COLO668 (cell line): ENCODE measurements around the gene GPR176.
A peak's percentile ranks its signal among the peaks of the same experiment; 100 is the strongest.
"Not testable (repeated sequence)": the region's sequence is repeated elsewhere in the genome, so short reads cannot be mapped to it uniquely, and the experiment has no call there.

Experiments used
- DNase-seq: peaks from one replicate; lab custom pipeline; 2025; ENCODE audit not compliant: unreplicated experiment; lab: John Stamatoyannopoulos, UW

The GPR176 gene

DNA sequence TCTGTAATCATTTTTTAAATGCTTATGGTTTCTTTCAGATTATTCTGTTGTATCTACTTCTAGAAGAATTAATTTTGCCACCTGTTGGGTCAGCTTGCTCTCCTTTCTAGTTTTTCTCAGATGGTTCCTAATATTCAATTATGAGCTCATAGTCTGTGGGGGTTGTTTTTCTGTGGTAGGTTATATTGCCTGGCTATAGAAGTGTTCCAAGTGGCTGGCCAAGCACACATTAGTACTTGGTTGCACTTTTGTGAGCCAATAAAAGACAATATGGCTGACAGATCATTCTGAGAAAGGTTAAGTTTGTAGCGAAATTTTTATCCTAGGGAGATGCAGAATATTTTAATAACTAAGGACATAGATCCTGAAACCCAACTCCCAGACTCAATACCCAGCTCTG is 105.6 kb downstream of the GPR176 start:
- no peak for DNase-seq

DNA sequence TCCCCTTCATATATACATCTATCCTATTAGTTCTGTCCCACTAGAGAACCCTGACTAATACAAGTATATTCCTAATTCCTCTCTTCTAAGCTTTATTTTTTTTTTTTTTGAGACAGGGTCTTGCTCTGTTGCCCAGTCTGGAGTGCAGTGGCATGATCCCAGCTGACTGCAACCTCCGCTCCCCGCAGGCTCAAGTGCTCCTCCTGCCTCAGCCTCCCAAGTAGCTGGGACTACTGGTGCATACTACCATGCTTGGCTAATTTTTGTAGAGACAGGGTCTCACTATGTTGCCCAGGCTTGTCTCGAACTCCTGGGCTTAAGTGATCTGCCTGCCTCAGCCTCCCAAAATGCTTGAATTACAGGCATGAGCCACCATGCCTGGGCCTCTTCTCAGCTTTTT is 107.4 kb downstream of the GPR176 start:
- DNase-seq = not testable (repeated sequence)

- DNase-seq = no peak
Measured at GRCh38 chr15:39808909-39809308, 111.2 kb downstream of the GPR176 start.

DNA sequence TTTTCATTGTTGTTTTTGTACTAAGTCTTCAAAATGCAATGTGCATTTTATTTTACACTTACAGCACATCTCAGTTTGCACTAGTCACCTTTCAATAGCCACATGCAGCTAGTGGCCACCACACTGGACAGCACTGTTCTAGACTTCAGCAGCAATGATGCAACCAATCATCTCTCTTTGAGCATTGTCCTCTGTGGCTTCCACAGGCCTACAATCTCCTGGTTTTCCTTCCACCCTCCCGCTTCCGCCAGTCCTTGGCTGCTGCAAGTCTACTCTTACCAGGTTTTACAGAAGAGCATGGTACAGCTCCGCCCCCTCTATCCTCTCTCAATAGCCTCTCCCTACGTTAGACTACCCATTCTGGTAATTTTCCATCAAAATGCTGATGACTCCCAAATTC is 112.3 kb downstream of the GPR176 start:
- no peak for DNase-seq

DNA sequence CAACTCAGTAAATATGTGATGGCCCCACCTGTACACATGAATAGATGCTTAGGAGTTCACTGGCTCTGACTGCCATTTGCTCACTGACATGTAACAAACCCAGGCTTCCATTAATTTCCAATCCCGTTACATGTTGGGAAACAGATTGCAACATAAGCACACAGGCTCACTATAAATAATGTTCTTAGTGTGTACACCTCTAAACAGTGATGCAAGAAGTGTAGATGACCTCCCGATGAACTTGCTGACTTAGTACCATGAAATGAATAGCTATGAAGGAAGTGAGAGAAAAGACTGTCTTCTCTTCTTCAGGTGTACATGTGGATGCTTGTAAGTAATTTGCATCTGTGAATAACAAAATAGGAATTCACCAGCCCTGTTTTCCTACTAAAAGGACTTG is 116.0 kb downstream of the GPR176 start:
- no peak for DNase-seq

DNA sequence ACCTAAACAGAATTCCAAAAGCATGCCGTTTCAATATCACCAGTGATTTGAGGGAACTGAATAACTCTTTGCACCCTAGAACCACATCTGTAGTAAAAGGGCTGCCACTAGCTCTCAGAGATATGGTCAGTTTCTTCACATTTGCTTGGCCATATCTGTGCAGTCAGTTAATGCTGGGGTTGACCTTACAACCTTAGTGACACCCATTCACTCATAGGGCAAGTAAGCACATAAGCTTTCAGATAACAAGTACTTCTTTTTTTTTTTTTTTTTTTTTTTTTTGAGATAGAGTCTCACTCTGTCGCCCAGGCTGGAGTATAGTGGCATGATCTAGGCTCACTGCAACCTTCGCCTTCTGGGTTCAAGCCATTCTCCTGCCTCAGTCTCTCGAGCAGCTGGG is 117.0 kb downstream of the GPR176 start:
- DNase-seq = no peak

GRCh38 chr15:39801641-39802309 is 118.3 kb downstream of the GPR176 start:
- peak; percentile 49 for DNase-seq

DNA sequence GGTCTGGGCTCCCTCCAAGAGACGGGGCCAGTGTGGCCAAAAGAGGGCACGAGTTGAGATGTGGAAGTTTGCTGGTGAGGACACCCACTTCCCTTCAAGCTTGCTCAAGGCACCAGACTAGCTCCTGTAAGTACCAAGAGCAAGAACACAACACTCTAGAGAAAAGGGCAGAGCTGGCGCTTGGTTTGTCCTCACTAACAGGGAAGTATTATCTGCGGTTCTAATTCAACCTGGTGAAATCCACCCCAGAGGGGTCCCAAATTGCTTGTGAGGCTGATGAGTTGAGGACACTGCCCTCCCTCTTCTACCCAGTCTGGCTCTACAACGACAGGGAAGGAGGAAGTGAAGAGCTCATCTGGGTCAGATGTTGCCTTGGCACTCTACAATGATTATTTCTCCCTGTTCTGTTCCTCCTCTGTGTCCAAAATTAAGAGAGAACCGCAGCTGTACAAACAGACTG is 120.5 kb downstream of the GPR176 start:
- no peak for DNase-seq

DNA sequence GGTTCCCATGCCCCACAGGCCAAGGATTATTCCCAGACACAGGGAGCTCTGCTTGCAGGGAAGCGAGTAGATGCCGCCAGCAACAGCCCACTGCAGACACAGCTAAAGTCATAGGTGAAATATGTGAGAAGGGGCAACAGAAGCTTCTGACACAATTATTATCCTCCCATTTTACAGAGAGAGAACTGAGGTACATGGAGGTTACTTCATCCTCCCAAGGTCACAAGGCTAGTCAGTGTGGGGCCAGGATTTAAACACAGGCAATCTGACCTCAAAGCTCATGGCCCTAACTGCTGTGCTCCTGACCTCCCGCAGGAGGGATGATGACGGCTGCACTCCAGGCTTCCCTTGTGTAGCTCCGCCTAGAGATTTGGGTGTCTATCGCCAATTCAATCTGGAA is 121.7 kb downstream of the GPR176 start:
- DNase-seq = no peak

- no peak for DNase-seq
Measured at GRCh38 chr15:39797407-39797806, 122.7 kb downstream of the GPR176 start.

- no peak for DNase-seq
Measured at GRCh38 chr15:39796601-39797000, 123.5 kb downstream of the GPR176 start.

DNA sequence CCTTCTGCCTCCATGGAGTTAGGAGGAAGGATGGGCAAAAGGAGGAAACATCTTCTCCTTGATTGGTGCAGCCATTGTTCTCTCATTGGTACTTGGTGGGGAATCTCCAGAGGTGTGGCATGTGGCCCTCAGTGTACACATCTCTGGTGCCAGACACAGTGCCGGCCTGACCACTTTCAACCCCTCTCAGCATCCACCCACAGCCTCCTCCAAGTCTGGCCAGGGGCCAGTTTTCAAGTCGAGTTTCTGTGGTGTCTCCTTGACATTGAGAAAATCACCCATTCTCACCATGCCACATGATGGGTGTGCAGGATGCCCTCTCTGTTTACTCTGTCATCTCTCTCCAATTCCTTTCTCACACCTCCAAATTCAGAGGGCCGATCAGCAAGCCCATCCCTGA is 124.6 kb downstream of the GPR176 start:
- DNase-seq = no peak

GRCh38 chr15:39794954-39795353 is 125.1 kb downstream of the GPR176 start:
- DNase-seq = no peak

GRCh38 chr15:39793923-39794322 is 126.1 kb downstream of the GPR176 start:
- DNase-seq = no peak

- DNase-seq = no peak
Measured at GRCh38 chr15:39792844-39793335, 127.2 kb downstream of the GPR176 start.

- DNase-seq = no peak
Measured at GRCh38 chr15:39792025-39792843, 127.8 kb downstream of the GPR176 start.

GRCh38 chr15:39789736-39790135 is 130.3 kb downstream of the GPR176 start:
- DNase-seq = no peak

- DNase-seq = no peak
Measured at GRCh38 chr15:39788800-39789565, 131.1 kb downstream of the GPR176 start.

DNA sequence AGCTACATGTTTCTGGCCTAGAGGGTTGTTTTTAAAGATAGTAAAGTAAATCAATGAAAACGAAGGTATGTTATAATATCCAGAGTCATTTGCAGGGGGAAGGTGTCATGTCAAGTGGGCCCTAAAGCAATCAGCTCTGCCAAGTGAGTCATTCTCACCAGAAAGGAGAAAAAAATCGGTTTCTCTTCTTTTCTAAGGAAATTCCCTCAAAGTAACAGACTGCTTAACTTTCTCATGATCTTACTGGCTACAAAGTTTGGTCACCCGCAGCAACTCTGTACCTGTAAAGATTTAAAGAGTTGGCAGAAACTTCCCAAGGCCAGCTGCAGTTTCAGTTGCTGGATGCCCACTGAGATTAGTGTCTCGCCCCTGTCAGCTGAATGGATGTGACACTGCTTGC is 132.0 kb downstream of the GPR176 start:
- no peak for DNase-seq

- DNase-seq = no peak
Measured at GRCh38 chr15:39787479-39787878, 132.6 kb downstream of the GPR176 start.

GRCh38 chr15:39786447-39787056 is 133.5 kb downstream of the GPR176 start:
- DNase-seq = peak; percentile 13
